CD14-positive monocyte (primary cell): Measurements from ENCODE around the gene CACNA2D1. TPM values are rescaled to one million over a fixed set of nuclear protein-coding genes. Genes with fewer than 3 reads are reported as not detected.

ENCODE experiments used
- DNase-seq, 3 donors: peaks; one replicate each; pipeline ENCODE4 v3.0.0-alpha.2; 2011 to 2022
- H2AFZ ChIP-seq: 2 replicates; pipeline ENCODE4 v1.6.0; 2012; ENCODE audit warnings: mild to moderate bottlenecking, low read depth, low read length, inconsistent platforms; ENCODE audit not compliant: insufficient read depth, poor library complexity, severe bottlenecking
- H3K27ac ChIP-seq, 2 donors: 1 replicate in 1 of 2; 2 replicates in 1 of 2; pipeline ENCODE4 v1.5.1; 2012 to 2013; ENCODE audit warnings: low read length in 2 of 2, control low read depth in 1 of 2, inconsistent platforms in 1 of 2, low read depth in 1 of 2, mild to moderate bottlenecking in 1 of 2
- H3K27me3 ChIP-seq, 2 donors: one replicate each; pipeline versions ENCODE4 v1.6.0 to v1.6.1; 2011 to 2013; ENCODE audit warnings: low read length in 2 of 2; ENCODE audit not compliant: control insufficient read depth in 2 of 2, insufficient read depth in 2 of 2
- H3K36me3 ChIP-seq, 2 donors: replicated peaks in 1 of 2; 1 replicate in 1 of 2; 2 replicates in 1 of 2; pipeline versions ENCODE4 v1.5.1 to v1.6.1; 2012 to 2013; ENCODE audit warnings: low read length in 2 of 2, control low read depth in 1 of 2, inconsistent platforms in 1 of 2, mild to moderate bottlenecking in 1 of 2; ENCODE audit not compliant: insufficient read depth in 2 of 2, control insufficient read depth in 1 of 2
- H3K4me1 ChIP-seq, 2 donors: 1 replicate in 1 of 2; 2 replicates in 1 of 2; pipeline versions ENCODE4 v1.5.1 to v1.6.1; 2012 to 2013; ENCODE audit warnings: low read length in 2 of 2, control low read depth in 1 of 2, inconsistent platforms in 1 of 2, mild to moderate bottlenecking in 1 of 2, moderate library complexity in 1 of 2; ENCODE audit not compliant: insufficient read depth in 2 of 2, control insufficient read depth in 1 of 2
- H3K4me2 ChIP-seq: replicated peaks from 2 replicates; pipeline ENCODE3; 2012; ENCODE audit warnings: low read length, moderate library complexity, mild to moderate bottlenecking; ENCODE audit not compliant: poor library complexity, severe bottlenecking; ENCODE audit errors: extremely low read depth
- H3K4me3 ChIP-seq, 3 experiments: fragments of 200-600 bp in 1 of 3; sonication (generic) in 1 of 3; replicated peaks in 1 of 3; 1 replicate in 2 of 3; 2 replicates in 1 of 3; pipeline ENCODE4 v1.5.1; 2011 to 2013; ENCODE audit warnings: low read length in 3 of 3, mild to moderate bottlenecking in 3 of 3, control low read depth in 2 of 3, low read depth in 2 of 3, inconsistent platforms in 1 of 3, moderate library complexity in 1 of 3
- H3K79me2 ChIP-seq: 2 replicates; pipeline ENCODE4 v1.6.0; 2012; ENCODE audit warnings: mild to moderate bottlenecking, control low read depth, inconsistent platforms, low read length, moderate library complexity; ENCODE audit not compliant: insufficient read depth
- H3K9ac ChIP-seq: 2 replicates; pipeline ENCODE4 v1.6.0; 2017; ENCODE audit warnings: low read length, mild to moderate bottlenecking; ENCODE audit not compliant: insufficient read depth, poor library complexity, severe bottlenecking
- H3K9me3 ChIP-seq, 2 donors: replicated peaks in 1 of 2; 1 replicate in 1 of 2; 2 replicates in 1 of 2; pipeline versions ENCODE4 v1.5.1 to v1.6.1; 2012 to 2013; ENCODE audit warnings: low read length in 2 of 2, control low read depth in 1 of 2; ENCODE audit not compliant: control insufficient read depth in 1 of 2, insufficient read depth in 1 of 2
- H4K20me1 ChIP-seq: 2 replicates; pipeline ENCODE4 v1.6.0; 2012; ENCODE audit warnings: mild to moderate bottlenecking, low read length, control low read depth, moderate library complexity; ENCODE audit not compliant: insufficient read depth
- H3K27ac Mint-ChIP-seq, 7 donors: one replicate each; pipeline ENCODE4 v1.8.0; 2020; ENCODE audit warnings: mild to moderate bottlenecking in 7 of 7, mixed read lengths in 7 of 7, moderate library complexity in 6 of 7, inconsistent platforms in 2 of 7
- H3K27me3 Mint-ChIP-seq, 3 donors: one replicate each; pipeline ENCODE4 v1.8.0; 2021 to 2022; ENCODE audit warnings: low read depth in 3 of 3, mild to moderate bottlenecking in 3 of 3, mixed read lengths in 3 of 3, moderate library complexity in 3 of 3, inconsistent platforms in 1 of 3
- H3K36me3 Mint-ChIP-seq, 2 donors: one replicate each; pipeline ENCODE4 v1.8.0; 2020; ENCODE audit warnings: mixed read lengths in 2 of 2, inconsistent platforms in 1 of 2, mild to moderate bottlenecking in 1 of 2
- H3K4me1 Mint-ChIP-seq: one replicate; pipeline ENCODE4 v1.8.0; 2020; ENCODE audit warnings: mild to moderate bottlenecking, mixed read lengths
- H3K4me3 Mint-ChIP-seq, 2 donors: one replicate each; pipeline ENCODE4 v1.8.0; 2020; ENCODE audit warnings: mild to moderate bottlenecking in 2 of 2, mixed read lengths in 2 of 2, moderate library complexity in 1 of 2
- H3K9me3 Mint-ChIP-seq, 7 donors: one replicate each; pipeline ENCODE4 v1.8.0; 2020 to 2022; ENCODE audit warnings: mixed read lengths in 7 of 7, mild to moderate bottlenecking in 6 of 7, moderate library complexity in 6 of 7, inconsistent platforms in 2 of 7
- WGBS: methylation state at CpG from one replicate; pipeline ENCODE4 v1.1.5; 2013; ENCODE audit warnings: missing lambda C conversion rate; ENCODE audit not compliant: insufficient coverage; 5-methylcytosine and 5-hydroxymethylcytosine counted together
- intact Hi-C, 2 donors: fragments of 100-400 bp; cut with micrococcal nuclease; formaldehyde crosslinking; loops; one replicate each; pipeline versions ENCODE4 v1.15.0 to v1.15.1; 2023
- polyA plus RNA-seq, 3 donors: library from polyadenylated mRNA; depleted of rRNA in 1 of 3; unstranded in 2 of 3; stranded (reverse) in 1 of 3; fragments of 300-500 nt in 2 of 3; fragments of >200 nt in 1 of 3; fragmentation: Illumina TruSeq in 2 of 3; gene quantifications; 1 replicate in 2 of 3; 2 replicates in 1 of 3; pipeline ENCODE4 v1.2.3, GENCODE V29; 2012 to 2021
- TF ChIP-seq, protein P1 (sequence below): fragments of 200-600 bp; IDR thresholded peaks from one replicate; pipeline ENCODE4 v1.8.0; 2022; ENCODE audit warnings: antibody characterized with exemption, mild to moderate bottlenecking

CACNA2D1 gene
- polyA plus RNA-seq, 3 donors, result 0.02 TPM; not detected in 2

DNA sequence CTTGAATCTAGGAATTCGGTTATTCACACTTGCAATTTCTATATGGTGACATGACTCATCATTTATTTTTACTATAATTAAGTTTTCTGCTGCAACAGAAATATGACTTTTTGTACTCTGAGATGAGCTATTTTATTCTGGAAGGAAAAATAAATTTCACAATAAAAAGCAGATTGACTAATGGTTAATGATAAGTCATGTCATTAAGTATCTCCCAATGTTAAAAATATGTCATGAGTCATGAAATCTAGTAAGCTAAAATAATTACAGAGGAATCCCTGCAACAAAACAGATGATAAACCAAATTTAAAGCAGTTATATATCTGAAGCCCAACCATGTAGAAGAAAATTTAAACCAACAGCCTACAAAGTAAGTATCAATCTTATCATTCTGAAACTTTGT lies 149.2 kb downstream of the CACNA2D1 start:
- Histone ChIP-seq H3K27ac (no peak overlapping the region), H3K36me3 (no peaks in the 10 kb centered on the region), H3K4me3 (no peak overlapping the region), H3K9me3 (no peaks in the 10 kb centered on the region), H2AFZ (no peak overlapping the region), H3K27me3 (no peaks in the 10 kb centered on the region), H3K4me1 (no peaks in the 10 kb centered on the region), H3K4me2 (no peak overlapping the region), H4K20me1 (no peaks in the 10 kb centered on the region), H3K79me2 (no peaks in the 10 kb centered on the region), H3K9ac (no peak overlapping the region)
- H3K27ac Mint-ChIP-seq, result no peak overlapping the region
- H3K4me1 Mint-ChIP-seq, result no peaks in the 10 kb centered on the region
- H3K36me3 Mint-ChIP-seq, result no peaks in the 10 kb centered on the region
- intact Hi-C loops, result no loop called here
- no CpG with 5 or more reads among the region's 1 CpG for WGBS
- H3K27me3 Mint-ChIP-seq, result peaks cover 0 to 2% (median 0%) of the 10 kb centered on the region in 3 donors
- DNase-seq, result no peak
- TF ChIP-seq, protein P1, sequence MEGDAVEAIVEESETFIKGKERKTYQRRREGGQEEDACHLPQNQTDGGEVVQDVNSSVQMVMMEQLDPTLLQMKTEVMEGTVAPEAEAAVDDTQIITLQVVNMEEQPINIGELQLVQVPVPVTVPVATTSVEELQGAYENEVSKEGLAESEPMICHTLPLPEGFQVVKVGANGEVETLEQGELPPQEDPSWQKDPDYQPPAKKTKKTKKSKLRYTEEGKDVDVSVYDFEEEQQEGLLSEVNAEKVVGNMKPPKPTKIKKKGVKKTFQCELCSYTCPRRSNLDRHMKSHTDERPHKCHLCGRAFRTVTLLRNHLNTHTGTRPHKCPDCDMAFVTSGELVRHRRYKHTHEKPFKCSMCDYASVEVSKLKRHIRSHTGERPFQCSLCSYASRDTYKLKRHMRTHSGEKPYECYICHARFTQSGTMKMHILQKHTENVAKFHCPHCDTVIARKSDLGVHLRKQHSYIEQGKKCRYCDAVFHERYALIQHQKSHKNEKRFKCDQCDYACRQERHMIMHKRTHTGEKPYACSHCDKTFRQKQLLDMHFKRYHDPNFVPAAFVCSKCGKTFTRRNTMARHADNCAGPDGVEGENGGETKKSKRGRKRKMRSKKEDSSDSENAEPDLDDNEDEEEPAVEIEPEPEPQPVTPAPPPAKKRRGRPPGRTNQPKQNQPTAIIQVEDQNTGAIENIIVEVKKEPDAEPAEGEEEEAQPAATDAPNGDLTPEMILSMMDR, result no peak
- H3K4me3 Mint-ChIP-seq, result no peak overlapping the region
- peaks cover 0 to 2% (median 2%) of the 10 kb centered on the region in 7 donors for H3K9me3 Mint-ChIP-seq

DNA sequence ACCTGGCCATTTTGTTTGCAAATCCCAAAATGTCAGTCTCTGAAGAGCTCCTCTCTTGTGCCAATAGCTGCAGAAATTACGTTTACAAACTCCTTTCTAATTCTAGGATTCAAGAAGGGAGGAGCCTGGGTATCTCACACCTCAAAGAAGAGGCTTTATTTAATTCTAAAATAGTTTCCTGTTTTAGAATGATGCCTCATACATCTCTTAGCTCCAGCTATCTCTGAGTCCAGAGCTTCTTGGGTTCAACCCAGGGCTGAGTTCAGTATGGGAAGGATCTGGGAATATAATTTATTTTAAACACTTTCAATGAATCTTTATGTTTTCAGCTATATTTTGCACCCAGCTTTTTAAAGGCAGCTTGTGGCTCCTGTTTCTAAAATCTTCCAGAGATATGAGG lies 150.1 kb downstream of the CACNA2D1 start:
- H3K36me3 ChIP-seq, result no peaks in the 10 kb centered on the region
- no peak for DNase-seq

More for the DNA sequence above, 150.1 kb downstream of the CACNA2D1 start:
- intact Hi-C loops, result no loop called here
- Histone ChIP-seq H3K9me3 (no peaks in the 10 kb centered on the region), H3K4me2 (no peak overlapping the region), H4K20me1 (no peaks in the 10 kb centered on the region), H3K27ac (no peak overlapping the region), H3K9ac (no peak overlapping the region), H3K79me2 (no peaks in the 10 kb centered on the region), H3K27me3 (no peaks in the 10 kb centered on the region), H3K4me1 (no peaks in the 10 kb centered on the region), H3K4me3 (no peak overlapping the region), H2AFZ (no peak overlapping the region)
- Mint-ChIP-seq H3K4me1 (no peaks in the 10 kb centered on the region), H3K36me3 (no peaks in the 10 kb centered on the region), H3K27ac (no peak overlapping the region), H3K4me3 (no peak overlapping the region), H3K9me3 (peaks cover 0 to 2% (median 2%) of the 10 kb centered on the region in 7 donors), H3K27me3 (peaks cover 0 to 2% (median 0%) of the 10 kb centered on the region in 3 donors)
- no CpG with 5 or more reads among the region's 1 CpG for whole genome bisulfite sequencing
- TF ChIP-seq, protein P1, result no peak
